ENCODE results near the gene CLDN1.

CLDN1 gene

GRCh38 chr3:190291994-190292584, 30.2 kb downstream of the CLDN1 start:
- Histone ChIP-seq H3K4me1 (ENCODE audit: insufficient read depth, poor library complexity, severe bottlenecking) (no peaks in the 10 kb centered on the region), H3K9me3 (ENCODE audit: severe bottlenecking) (peaks cover 2% of the 10 kb centered on the region), H3K27me3 (ENCODE audit: insufficient read depth, poor library complexity, severe bottlenecking) (no peaks in the 10 kb centered on the region), H3K4me3 (ENCODE audit: severe bottlenecking) (no peak overlapping the region), H3K36me3 (ENCODE audit: low read depth) (no peaks in the 10 kb centered on the region), H3K27ac (ENCODE audit: poor library complexity, severe bottlenecking) (no peak overlapping the region)
- ATAC-seq (ENCODE audit: low read depth): no peak
- TF ChIP-seq, protein P1, sequence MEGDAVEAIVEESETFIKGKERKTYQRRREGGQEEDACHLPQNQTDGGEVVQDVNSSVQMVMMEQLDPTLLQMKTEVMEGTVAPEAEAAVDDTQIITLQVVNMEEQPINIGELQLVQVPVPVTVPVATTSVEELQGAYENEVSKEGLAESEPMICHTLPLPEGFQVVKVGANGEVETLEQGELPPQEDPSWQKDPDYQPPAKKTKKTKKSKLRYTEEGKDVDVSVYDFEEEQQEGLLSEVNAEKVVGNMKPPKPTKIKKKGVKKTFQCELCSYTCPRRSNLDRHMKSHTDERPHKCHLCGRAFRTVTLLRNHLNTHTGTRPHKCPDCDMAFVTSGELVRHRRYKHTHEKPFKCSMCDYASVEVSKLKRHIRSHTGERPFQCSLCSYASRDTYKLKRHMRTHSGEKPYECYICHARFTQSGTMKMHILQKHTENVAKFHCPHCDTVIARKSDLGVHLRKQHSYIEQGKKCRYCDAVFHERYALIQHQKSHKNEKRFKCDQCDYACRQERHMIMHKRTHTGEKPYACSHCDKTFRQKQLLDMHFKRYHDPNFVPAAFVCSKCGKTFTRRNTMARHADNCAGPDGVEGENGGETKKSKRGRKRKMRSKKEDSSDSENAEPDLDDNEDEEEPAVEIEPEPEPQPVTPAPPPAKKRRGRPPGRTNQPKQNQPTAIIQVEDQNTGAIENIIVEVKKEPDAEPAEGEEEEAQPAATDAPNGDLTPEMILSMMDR (IDR thresholded peaks at IDR 0.05; ENCODE audit: poor library complexity, severe bottlenecking): no peak
- no peak for DNase-seq (ENCODE audit: low spot score)

- TF ChIP-seq, protein P1 (IDR thresholded peaks at IDR 0.05; ENCODE audit: poor library complexity, severe bottlenecking): no peak
- H3K4me1 ChIP-seq (ENCODE audit: insufficient read depth, poor library complexity, severe bottlenecking): no peaks in the 10 kb centered on the region
- H3K9me3 ChIP-seq (ENCODE audit: severe bottlenecking): peaks cover 2% of the 10 kb centered on the region
- no peak for DNase-seq (ENCODE audit: low spot score)
- ATAC-seq (ENCODE audit: low read depth): no peak
- H3K27ac ChIP-seq (ENCODE audit: poor library complexity, severe bottlenecking): no peak overlapping the region
- H3K36me3 ChIP-seq (ENCODE audit: low read depth): no peaks in the 10 kb centered on the region
- no peaks in the 10 kb centered on the region for H3K27me3 ChIP-seq (ENCODE audit: insufficient read depth, poor library complexity, severe bottlenecking)
- H3K4me3 ChIP-seq (ENCODE audit: severe bottlenecking): no peak overlapping the region
Observed at GRCh38 chr3:190289989-190290388, 32.3 kb downstream of the CLDN1 start.

- Histone ChIP-seq H3K36me3 (ENCODE audit: low read depth) (no peaks in the 10 kb centered on the region), H3K27me3 (ENCODE audit: insufficient read depth, poor library complexity, severe bottlenecking) (no peaks in the 10 kb centered on the region), H3K27ac (ENCODE audit: poor library complexity, severe bottlenecking) (no peak overlapping the region), H3K4me3 (ENCODE audit: severe bottlenecking) (no peak overlapping the region), H3K9me3 (ENCODE audit: severe bottlenecking) (peaks cover 2% of the 10 kb centered on the region), H3K4me1 (ENCODE audit: insufficient read depth, poor library complexity, severe bottlenecking) (no peaks in the 10 kb centered on the region)
- DNase-seq (ENCODE audit: low spot score) (no peak), ATAC-seq (ENCODE audit: low read depth) (no peak)
- TF ChIP-seq, protein P1 (IDR thresholded peaks at IDR 0.05; ENCODE audit: poor library complexity, severe bottlenecking): no peak
Observed at GRCh38 chr3:190288836-190289235, 33.4 kb downstream of the CLDN1 start.

DNA sequence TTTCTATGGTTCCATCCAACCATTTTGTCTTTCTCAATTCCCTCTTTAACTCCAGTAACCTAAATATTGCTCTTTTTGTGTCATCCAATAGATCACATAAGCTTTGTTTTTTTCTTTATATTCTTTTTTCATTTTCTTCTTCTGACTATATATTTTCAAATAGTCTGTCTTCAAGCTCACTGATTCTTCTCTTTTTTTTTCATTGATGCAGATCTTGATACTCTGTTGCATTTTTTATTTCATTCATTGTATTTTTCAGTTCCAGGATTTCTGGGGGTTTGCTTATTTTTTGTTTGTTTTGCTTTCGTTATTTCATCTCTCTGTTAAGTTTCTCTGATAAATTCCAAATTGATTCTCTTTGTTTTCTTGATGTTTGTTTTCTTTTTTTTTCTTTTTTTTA, 36.2 kb downstream of the CLDN1 start:
- H3K4me1 ChIP-seq (ENCODE audit: insufficient read depth, poor library complexity, severe bottlenecking): no peaks in the 10 kb centered on the region
- H3K36me3 ChIP-seq (ENCODE audit: low read depth): no peaks in the 10 kb centered on the region
- no peak for DNase-seq (ENCODE audit: low spot score)
- TF ChIP-seq, protein P1 (IDR thresholded peaks at IDR 0.05; ENCODE audit: poor library complexity, severe bottlenecking): no peak
- ATAC-seq (ENCODE audit: low read depth): no peak
- no peak overlapping the region for H3K4me3 ChIP-seq (ENCODE audit: severe bottlenecking)
- no peaks in the 10 kb centered on the region for H3K9me3 ChIP-seq (ENCODE audit: severe bottlenecking)
- H3K27ac ChIP-seq (ENCODE audit: poor library complexity, severe bottlenecking): no peak overlapping the region
- no peaks in the 10 kb centered on the region for H3K27me3 ChIP-seq (ENCODE audit: insufficient read depth, poor library complexity, severe bottlenecking)

DNA sequence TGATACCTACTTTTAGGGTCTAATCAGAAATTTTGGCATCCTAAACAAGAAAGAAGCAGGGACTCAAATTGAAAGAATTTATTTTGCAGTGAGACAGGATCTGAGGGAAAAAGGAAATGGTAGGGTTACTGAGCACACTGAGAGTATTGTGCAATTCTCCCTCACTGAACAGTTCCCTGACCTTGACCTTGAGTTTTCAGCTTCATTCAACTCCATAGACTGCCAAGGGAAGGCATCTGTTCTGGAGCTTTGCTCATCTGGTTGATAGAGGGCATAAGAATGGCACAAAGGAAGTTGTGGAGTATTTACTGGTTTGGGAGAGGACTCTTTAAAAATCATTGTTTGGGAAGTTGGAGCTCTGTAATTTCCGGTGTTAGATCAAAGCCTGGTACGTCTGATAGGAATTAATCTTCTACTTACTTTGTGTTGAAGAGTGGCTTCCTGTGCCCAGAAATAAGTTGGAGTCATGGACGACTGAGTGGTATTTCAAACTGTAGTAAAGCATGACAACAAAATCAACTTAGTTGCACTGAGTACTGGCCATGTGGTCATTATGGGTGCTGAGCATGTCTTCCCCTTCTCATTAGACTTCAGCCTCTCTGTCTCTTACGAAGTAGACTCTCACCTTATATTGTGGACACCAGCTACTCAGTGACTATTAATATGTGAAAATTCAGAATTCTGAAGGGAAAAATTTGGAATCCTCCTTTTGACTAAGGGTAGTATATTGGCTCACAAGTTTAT, 40.8 kb downstream of the CLDN1 start:
- no peaks in the 10 kb centered on the region for H3K36me3 ChIP-seq (ENCODE audit: low read depth)
- H3K27ac ChIP-seq (ENCODE audit: poor library complexity, severe bottlenecking): no peak overlapping the region
- DNase-seq (ENCODE audit: low spot score) (no peak), ATAC-seq (ENCODE audit: low read depth) (no peak)
- H3K4me3 ChIP-seq (ENCODE audit: severe bottlenecking): no peak overlapping the region
- H3K27me3 ChIP-seq (ENCODE audit: insufficient read depth, poor library complexity, severe bottlenecking): no peaks in the 10 kb centered on the region
- H3K9me3 ChIP-seq (ENCODE audit: severe bottlenecking): no peaks in the 10 kb centered on the region
- TF ChIP-seq, protein P1 (IDR thresholded peaks at IDR 0.05; ENCODE audit: poor library complexity, severe bottlenecking): no peak
- H3K4me1 ChIP-seq (ENCODE audit: insufficient read depth, poor library complexity, severe bottlenecking): no peaks in the 10 kb centered on the region

All from RWPE2 (cell line).